Pancreas (tissue), 10 donors: ENCODE data around the gene OPRD1. TPM values are rescaled to one million over a fixed set of nuclear protein-coding genes. Genes with fewer than 3 reads are reported as not detected.
"Not testable (repeated sequence)": the region's sequence is repeated elsewhere in the genome, so short reads cannot be mapped to it uniquely, and the experiment has no call there.

Experiments used
- ATAC-seq, 4 donors: fragments of 200-7000 bp; cut with Tn5 transposase; one replicate each; pipeline versions ENCODE4 v1.8.0 to v1.9.1; 2020; ENCODE audit warnings: mild to moderate bottlenecking in 4 of 4, moderate library complexity in 4 of 4
- DNase-seq, 6 donors: peaks; one replicate each; pipeline ENCODE4 v3.0.0-alpha.2; 2020
- FAIRE-seq: peaks from 2 replicates; lab custom pipeline; 2012; peaks lifted over from hg19 to GRCh38; lab: Jason Lieb, UNC
- H3K27ac ChIP-seq, 4 donors: fragments of 200-600 bp; sonication (generic); 1 replicate in 3 of 4; 2 replicates in 1 of 4; pipeline versions ENCODE4 v1.5.0 to v1.8.0; 2020
- H3K27me3 ChIP-seq, 4 donors: fragments of 200-600 bp; one replicate each; pipeline ENCODE4 v1.8.0; 2021
- H3K36me3 ChIP-seq, 3 donors: fragments of 200-600 bp; sonication (generic) in 1 of 3; one replicate each; pipeline versions ENCODE4 v1.5.0 to v1.8.0; 2020 to 2021
- H3K4me1 ChIP-seq, 3 donors: fragments of 200-600 bp; one replicate each; pipeline ENCODE4 v1.8.0; 2021
- H3K4me3 ChIP-seq, 4 donors: fragments of 200-600 bp; sonication (generic) in 2 of 4; one replicate each; pipeline versions ENCODE4 v1.5.0 to v1.8.0; 2020 to 2021
- H3K9me3 ChIP-seq, 4 donors: fragments of 200-600 bp; one replicate each; pipeline ENCODE4 v1.8.0; 2021
- CTCF ChIP-seq, 4 donors: fragments of 200-600 bp; sonication (generic) in 3 of 4; IDR thresholded peaks; one replicate each; pipeline versions ENCODE4 v1.5.0 to v1.8.0; 2021; ENCODE audit warnings: antibody characterized with exemption in 4 of 4
- WGBS, 2 donors: extraction: QIAGEN DNeasy Blood & Tissue Kit; methylation state at CpG; one replicate each; pipeline ENCODE4 v1.1.7; 2013; 5-methylcytosine and 5-hydroxymethylcytosine counted together
- intact Hi-C, 3 donors: fragments of 100-400 bp; cut with DNase I; formaldehyde crosslinking; loops; one replicate each; pipeline versions ENCODE4 v1.11.1 to v1.14.2; 2022
- polyA plus RNA-seq, 2 donors: library from polyadenylated mRNA; stranded (reverse); fragments of 200-250 nt; gene quantifications; one replicate each; pipeline ENCODE4 v1.2.3, GENCODE V29; 2013
- total RNA-seq, 6 donors: library from RNA; stranded (reverse); fragmentation: NEBNext Ultra II Directional in 4 of 6; extraction: Animal tissue kit (Norgen Biotek cat#: 25700) in 4 of 6; gene quantifications; one replicate each; pipeline versions ENCODE4 v1.2.1 to v1.2.4, GENCODE V29; 2021 to 2023
- donor health status: healthy with polysubstance abuse.
- donor health status: DM: no; HTN: no; CAD: no; lungs with moderate emphysema.
- donor health status: DM: no; HTN: no; CAD: no.
- donor health status: control.
- donor health status: control.
- donor health status: Bipolar disorder and iron deficiency.
- donor health status: DM: yes; HTN: yes; CAD: no.
- donor health status: DM: no; HTN: no; CAD: no.
- donor health status: DM: no; HTN: no; CAD: no.
- donor health status: DM: yes; HTN: yes; CAD: no.

The OPRD1 gene
- total and polyA plus RNA-seq, 8 donors = 0.03 to 0.76 (median 0.21) TPM

- Histone ChIP-seq H3K27me3 (no peaks in the 10 kb centered on the region), H3K27ac (no peak overlapping the region), H3K36me3 (no peaks in the 10 kb centered on the region), H3K9me3 (no peaks in the 10 kb centered on the region), H3K4me1 (no peaks in the 10 kb centered on the region), H3K4me3 (no peak overlapping the region)
- TF ChIP-seq CTCF (IDR thresholded peaks at IDR 0.05) = no peak
- 72 to 75% methylated on average over 12 of the region's 12 CpGs for WGBS, 2 donors
- peak in 3 of 4 donors; percentile 21 to 75 (median 73) for ATAC-seq
- intact Hi-C loops = loop anchor here in 1 of 3 donors (10.0 kb wide), 1 partner anchor 77 kb away; no protein-coding TSS in a partner anchor
- FAIRE-seq = no peak
- no peak for DNase-seq
These were observed 59.8 kb downstream of the OPRD1 start for GRCh38 chr1:28871631-28872401.

GRCh38 chr1:28875134-28875533 lies 63.2 kb downstream of the OPRD1 start:
- FAIRE-seq, H3K27ac ChIP-seq, H3K36me3 ChIP-seq, H3K4me3 ChIP-seq, H3K27me3 ChIP-seq, DNase-seq, H3K9me3 ChIP-seq, ATAC-seq, H3K4me1 ChIP-seq: not testable (repeated sequence)
- intact Hi-C loops = loop anchor here in 2 of 3 donors (5.0 to 10.0 kb wide), 2 partner anchors 80 to 93 kb away; no protein-coding TSS in a partner anchor
- WGBS, 2 donors = 84 to 89% methylated on average over 5 of the region's 5 CpGs

DNA sequence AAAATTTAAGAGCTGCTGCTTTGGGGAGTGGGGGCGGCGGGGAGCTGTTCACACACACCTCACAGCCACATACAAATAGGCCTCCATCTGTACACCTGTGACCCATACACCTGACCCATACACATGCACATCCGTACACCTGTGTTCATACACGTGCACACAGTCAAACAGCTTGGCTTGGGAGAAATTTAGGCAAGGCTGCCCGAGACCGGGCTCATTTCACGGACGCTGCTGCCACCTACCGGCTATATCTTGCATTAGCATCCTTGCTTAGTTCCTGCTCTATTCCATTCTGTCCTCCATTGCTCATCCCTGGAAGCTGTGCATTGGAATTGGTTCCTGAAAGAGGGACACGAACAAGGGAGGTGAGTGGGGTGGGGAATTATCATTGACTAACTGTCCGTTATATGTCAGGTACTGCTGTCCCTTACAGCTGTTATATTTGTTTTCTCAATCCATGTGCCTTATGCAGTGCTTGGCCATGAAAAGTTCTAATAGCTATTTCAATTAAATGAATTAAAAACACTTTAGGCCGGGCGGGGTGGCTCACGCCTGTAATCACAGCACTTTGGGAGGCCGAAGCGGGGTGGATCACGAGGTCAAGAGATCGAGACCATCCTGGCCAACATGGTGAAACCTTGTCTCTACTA lies 65.3 kb downstream of the OPRD1 start:
- H3K27ac ChIP-seq = no peak overlapping the region
- H3K36me3 ChIP-seq = no peaks in the 10 kb centered on the region
- intact Hi-C loops = loop anchor here in 2 of 3 donors (5.0 to 10.0 kb wide), 2 partner anchors 82 to 95 kb away; no protein-coding TSS in a partner anchor
- peak; percentile 82 to 90 (median 88) for ATAC-seq
- no peaks in the 10 kb centered on the region for H3K9me3 ChIP-seq
- no peaks in the 10 kb centered on the region for H3K27me3 ChIP-seq
- no peak overlapping the region for H3K4me3 ChIP-seq
- DNase-seq = peak; percentile 67 to 88 (median 78)
- no peak for FAIRE-seq
- peak; percentile 74 to 90 (median 86) for TF ChIP-seq CTCF (IDR thresholded peaks at IDR 0.05)
- WGBS, 2 donors = 11 to 14% methylated on average over 18 of the region's 18 CpGs
- H3K4me1 ChIP-seq = no peaks in the 10 kb centered on the region

- 81 to 85% methylated on average over 4 of the region's 4 CpGs for WGBS, 2 donors
- FAIRE-seq = no peak
- H3K4me3 ChIP-seq = no peak overlapping the region
- intact Hi-C loops = loop anchor here in 2 of 3 donors (5.0 to 10.0 kb wide), 2 partner anchors 84 to 96 kb away; no protein-coding TSS in a partner anchor
- no peak overlapping the region for H3K27ac ChIP-seq
- no peaks in the 10 kb centered on the region for H3K4me1 ChIP-seq
- no peaks in the 10 kb centered on the region for H3K9me3 ChIP-seq
- H3K27me3 ChIP-seq = no peaks in the 10 kb centered on the region
- TF ChIP-seq CTCF (IDR thresholded peaks at IDR 0.05) = no peak
- DNase-seq = no peak
- ATAC-seq = no peak
- H3K36me3 ChIP-seq = no peaks in the 10 kb centered on the region
These were observed 66.8 kb downstream of the OPRD1 start for GRCh38 chr1:28878796-28879195.

GRCh38 chr1:28882009-28882628 lies 70.1 kb downstream of the OPRD1 start:
- peak; percentile 85 to 92 (median 89) for TF ChIP-seq CTCF (IDR thresholded peaks at IDR 0.05)
- DNase-seq (peak; percentile 85 to 94 (median 88)), FAIRE-seq (no peak), ATAC-seq (peak; percentile 58 to 80 (median 74))
- peaks cover 3 to 12% (median 5%) of the 10 kb centered on the region in 3 donors for H3K4me1 ChIP-seq
- no peak overlapping the region for H3K27ac ChIP-seq
- no peaks in the 10 kb centered on the region for H3K36me3 ChIP-seq
- H3K9me3 ChIP-seq = no peaks in the 10 kb centered on the region
- no peak overlapping the region for H3K4me3 ChIP-seq
- H3K27me3 ChIP-seq = no peaks in the 10 kb centered on the region
- intact Hi-C loops = loop anchor here in 2 of 3 donors (5.0 to 10.0 kb wide), 4 partner anchors 153 to 320 kb away; no protein-coding TSS in a partner anchor
- WGBS, 2 donors = 29 to 30% methylated on average over 13 of the region's 13 CpGs
